22Rv1 (cell line): ENCODE results near the gene BABAM2.

Experiments used
- CTCF ChIP-seq: fragments of 450-650 bp; IDR thresholded peaks from 2 replicates; pipeline ENCODE4 v1.5.1; 2017; ENCODE audit warnings: mild to moderate bottlenecking
- ZFX ChIP-seq: fragments of 450-650 bp; IDR thresholded peaks from 2 replicates; pipeline ENCODE4 v1.6.1; 2017; ENCODE audit warnings: antibody characterized with exemption, borderline replicate concordance

GRCh38 chr2:27976308-27976707, 85.8 kb downstream of the BABAM2 start:
- TF ChIP-seq CTCF (no peak), ZFX (no peak)
